ENCODE measurements around the gene AIFM3.

- no peak for TF ChIP-seq CTCF (IDR thresholded peaks at IDR 0.05; ENCODE audit: poor library complexity, severe bottlenecking)
- no peak for TF ChIP-seq EZH2 (IDR thresholded peaks at IDR 0.05; ENCODE audit: borderline replicate concordance, insufficient read depth, low read length, poor library complexity, severe bottlenecking)
Observed at GRCh38 chr22:20980938-20981722, 14.1 kb downstream of the AIFM3 start.

All from neural cell (in vitro differentiated cells).